Measurements from ENCODE around the gene MSMO1.

GRCh38 chr4:165384598-165384997 is 57.1 kb downstream of the MSMO1 start:
- TF ChIP-seq CTCF (IDR thresholded peaks at IDR 0.05; ENCODE audit: insufficient read depth, low read length, poor library complexity, severe bottlenecking) = no peak
- no peak for TF ChIP-seq EZH2phosphoT487 (conservative IDR thresholded peaks at IDR 0.05; ENCODE audit: low read length)
